Measurements from ENCODE around the gene REC114. TPM values are rescaled to one million over a fixed set of nuclear protein-coding genes. Genes with fewer than 3 reads are reported as not detected.

Gene REC114
- total and polyA plus RNA-seq, 2 donors (not counting 3 experiments of a cell fraction or from before 2014, with no cell fraction given) = not detected

- no peak overlapping the region for H3K27ac ChIP-seq (ENCODE audit: insufficient read depth, low read depth, low read length)
- no peak overlapping the region for H3K4me3 ChIP-seq (replicated peaks in 1 of 3; ENCODE audit: insufficient read depth in 1 of 3, low read depth in 1 of 3, low read length in 3 of 3)
- dilution Hi-C loops (cut with MboI; ENCODE audit: extremely low pct_ligation_motif_present, low sequenced_read_pairs) (no loop called here), intact Hi-C loops (cut with micrococcal nuclease) (no loop called here)
- no peaks in the 10 kb centered on the region for H3K27me3 ChIP-seq (ENCODE audit: control insufficient read depth in 2 of 2, insufficient read depth in 2 of 2, low read length in 2 of 2)
- POLR2A ChIA-PET = no interaction called here
- FAIRE-seq = no peak
- CTCF ChIA-PET = interaction anchor here (1.0 to 1.4 kb wide), 3 partner anchors 21 to 299 kb away, joined by 3 to 4 read pairs (median 3); no protein-coding TSS in a partner anchor
- H3K4me2 ChIP-seq (ENCODE audit: insufficient read depth, low read length) = no peak overlapping the region
- H3K36me3 ChIP-seq (ENCODE audit: control insufficient read depth in 2 of 2, extremely low read depth in 1 of 2, insufficient read depth in 2 of 2, low read length in 2 of 2) = no peaks in the 10 kb centered on the region
- DNase-seq (ENCODE audit: low read depth, low spot score) = no peak
- TF ChIP-seq POLR2AphosphoS5 (IDR thresholded peaks at IDR 0.05; ENCODE audit: insufficient read depth, low read depth, low read length) (no peak), JUN (IDR thresholded peaks at IDR 0.05; ENCODE audit: borderline replicate concordance, insufficient read depth, insufficient read length, low read depth) (no peak), GATA2 (IDR thresholded peaks at IDR 0.05; ENCODE audit: insufficient read depth, insufficient read length, low read depth, low read length) (no peak)
- H3K9me3 ChIP-seq (replicated peaks; ENCODE audit: control insufficient read depth, insufficient read depth, low read length) = no peaks in the 10 kb centered on the region
- H2AFZ ChIP-seq (ENCODE audit: low read depth, low read length) = no peak overlapping the region
- H4K20me1 ChIP-seq (replicated peaks; ENCODE audit: control insufficient read depth, extremely low read depth, insufficient read depth, low read length) = no peaks in the 10 kb centered on the region
- H3K79me2 ChIP-seq (ENCODE audit: control insufficient read depth, insufficient read depth, low read length) = no peaks in the 10 kb centered on the region
- no peaks in the 10 kb centered on the region for H3K9me1 ChIP-seq (replicated peaks; ENCODE audit: control insufficient read depth, extremely low read depth, insufficient read depth, low read length)
- H3K9ac ChIP-seq (replicated peaks; ENCODE audit: extremely low read depth, insufficient read depth, low read length) = no peak overlapping the region
- no peaks in the 10 kb centered on the region for H3K4me1 ChIP-seq (ENCODE audit: control insufficient read depth, extremely low read depth, insufficient read depth, low read length)
- BruUV-seq (replicated peaks) = no TSS peak
Measured at GRCh38 chr15:73539212-73540128, 96.5 kb downstream of the REC114 start.

DNA sequence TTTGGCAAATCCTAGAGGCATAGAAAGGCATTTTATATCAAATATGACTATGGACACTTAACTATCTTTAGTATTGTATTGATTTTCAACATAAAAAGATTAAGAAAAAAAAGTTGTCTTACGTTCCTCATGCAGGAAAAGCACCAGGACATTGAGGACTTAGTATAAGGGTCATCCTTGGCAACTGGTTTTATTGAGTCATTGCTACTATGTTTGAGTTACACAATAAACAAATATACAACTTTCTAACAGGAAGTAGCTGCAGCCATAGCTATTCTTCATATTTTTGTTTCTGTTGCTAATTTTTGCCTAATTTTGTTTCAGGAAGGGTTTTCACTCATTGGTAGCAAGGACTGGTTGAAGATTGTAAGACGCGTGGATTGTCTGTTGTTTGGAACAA lies 97.2 kb downstream of the REC114 start:
- FAIRE-seq (no peak), DNase-seq (ENCODE audit: low read depth, low spot score) (no peak)
- Histone ChIP-seq H3K4me1 (ENCODE audit: control insufficient read depth, extremely low read depth, insufficient read depth, low read length) (no peaks in the 10 kb centered on the region), H3K9me3 (replicated peaks; ENCODE audit: control insufficient read depth, insufficient read depth, low read length) (no peaks in the 10 kb centered on the region), H3K9me1 (replicated peaks; ENCODE audit: control insufficient read depth, extremely low read depth, insufficient read depth, low read length) (no peaks in the 10 kb centered on the region), H3K27ac (ENCODE audit: insufficient read depth, low read depth, low read length) (no peak overlapping the region), H3K9ac (replicated peaks; ENCODE audit: extremely low read depth, insufficient read depth, low read length) (no peak overlapping the region), H3K27me3 (ENCODE audit: control insufficient read depth in 2 of 2, insufficient read depth in 2 of 2, low read length in 2 of 2) (no peaks in the 10 kb centered on the region), H4K20me1 (replicated peaks; ENCODE audit: control insufficient read depth, extremely low read depth, insufficient read depth, low read length) (no peaks in the 10 kb centered on the region), H3K4me3 (replicated peaks in 1 of 3; ENCODE audit: insufficient read depth in 1 of 3, low read depth in 1 of 3, low read length in 3 of 3) (no peak overlapping the region), H3K4me2 (ENCODE audit: insufficient read depth, low read length) (no peak overlapping the region), H3K79me2 (ENCODE audit: control insufficient read depth, insufficient read depth, low read length) (no peaks in the 10 kb centered on the region), H2AFZ (ENCODE audit: low read depth, low read length) (no peak overlapping the region), H3K36me3 (ENCODE audit: control insufficient read depth in 2 of 2, extremely low read depth in 1 of 2, insufficient read depth in 2 of 2, low read length in 2 of 2) (no peaks in the 10 kb centered on the region)
- intact Hi-C loops (cut with micrococcal nuclease) = no loop called here
- BruUV-seq (replicated peaks) = no TSS peak
- dilution Hi-C loops (cut with MboI; ENCODE audit: extremely low pct_ligation_motif_present, low sequenced_read_pairs) = no loop called here
- TF ChIP-seq POLR2A (IDR thresholded peaks at IDR 0.05; ENCODE audit: low read depth, low read length) = no peak
- no peak for TF ChIP-seq POLR2AphosphoS5 (IDR thresholded peaks at IDR 0.05; ENCODE audit: insufficient read depth, low read depth, low read length)
- POLR2A ChIA-PET = no interaction called here
- CTCF ChIA-PET = interaction anchor here (0.8 to 1.4 kb wide), 4 partner anchors 11 to 299 kb away, joined by 3 to 4 read pairs (median 3); no protein-coding TSS in a partner anchor
